HG02870 (cell line): ENCODE data around the gene DCUN1D1.

Experiments used
- ATAC-seq: cut with Tn5 transposase; IDR thresholded peaks from one replicate; pipeline ENCODE4 v1.9.1; 2021; ENCODE audit warnings: mild to moderate bottlenecking, moderate library complexity; ENCODE audit not compliant: unreplicated experiment

The DCUN1D1 gene

GRCh38 chr3:182937293-182938051, 42.9 kb downstream of the DCUN1D1 start:
- no peak for ATAC-seq

- ATAC-seq = no peak
Observed at GRCh38 chr3:182936918-182937285, 43.4 kb downstream of the DCUN1D1 start.

- ATAC-seq = no peak
Observed at GRCh38 chr3:182936239-182936917, 44.0 kb downstream of the DCUN1D1 start.

- ATAC-seq = no peak
Observed at GRCh38 chr3:182935803-182936202, 44.5 kb downstream of the DCUN1D1 start.

GRCh38 chr3:182925944-182926337, 54.4 kb downstream of the DCUN1D1 start:
- ATAC-seq = no peak

GRCh38 chr3:182925330-182925943, 54.9 kb downstream of the DCUN1D1 start:
- ATAC-seq = peak; percentile 95

- no peak for ATAC-seq
Observed at GRCh38 chr3:182921665-182922355, 58.5 kb downstream of the DCUN1D1 start.

GRCh38 chr3:182920515-182921084, 59.7 kb downstream of the DCUN1D1 start:
- no peak for ATAC-seq

GRCh38 chr3:182919866-182920357, 60.4 kb downstream of the DCUN1D1 start:
- ATAC-seq = no peak

- no peak for ATAC-seq
Observed at GRCh38 chr3:182917134-182917533, 63.2 kb downstream of the DCUN1D1 start.

GRCh38 chr3:182914341-182914740, 66.0 kb downstream of the DCUN1D1 start:
- ATAC-seq = peak; percentile 49

- ATAC-seq = peak; percentile 86
Observed at GRCh38 chr3:182913889-182914288, 66.4 kb downstream of the DCUN1D1 start.

GRCh38 chr3:182912474-182912873, 67.9 kb downstream of the DCUN1D1 start:
- no peak for ATAC-seq

- ATAC-seq = no peak
Observed at GRCh38 chr3:182911782-182912111, 68.6 kb downstream of the DCUN1D1 start.

- ATAC-seq = no peak
Observed at GRCh38 chr3:182910936-182911781, 69.2 kb downstream of the DCUN1D1 start.

- ATAC-seq = no peak
Observed at GRCh38 chr3:182909318-182910040, 70.9 kb downstream of the DCUN1D1 start.

GRCh38 chr3:182908471-182908870, 71.9 kb downstream of the DCUN1D1 start:
- no peak for ATAC-seq

GRCh38 chr3:182906036-182906435, 74.3 kb downstream of the DCUN1D1 start:
- peak; percentile 63 for ATAC-seq

GRCh38 chr3:182905623-182906022, 74.7 kb downstream of the DCUN1D1 start:
- ATAC-seq = peak; percentile 42
